NB4 (cell line): ENCODE measurements around the gene DCAF11.

Experiments
- MYC ChIP-seq: IDR thresholded peaks from 2 replicates; pipeline ENCODE4 v1.6.1; 2011; ENCODE audit warnings: low read depth, low read length
- POLR2A ChIP-seq: IDR thresholded peaks from 2 replicates; pipeline ENCODE4 v1.6.1; 2011; ENCODE audit warnings: mild to moderate bottlenecking; ENCODE audit not compliant: insufficient read length; ENCODE audit errors: extremely low read depth
- TF ChIP-seq, protein P1 (sequence below): IDR thresholded peaks from one replicate; pipeline ENCODE4 v1.5.1; 2012; ENCODE audit warnings: low read depth, low read length
- TF ChIP-seq, protein P2 (sequence below): IDR thresholded peaks from 2 replicates; pipeline ENCODE4 v1.6.1; 2011; ENCODE audit warnings: low read depth, low read length

GRCh38 chr14:24167469-24168114 lies 53.0 kb downstream of the DCAF11 start:
- TF ChIP-seq, protein P1, sequence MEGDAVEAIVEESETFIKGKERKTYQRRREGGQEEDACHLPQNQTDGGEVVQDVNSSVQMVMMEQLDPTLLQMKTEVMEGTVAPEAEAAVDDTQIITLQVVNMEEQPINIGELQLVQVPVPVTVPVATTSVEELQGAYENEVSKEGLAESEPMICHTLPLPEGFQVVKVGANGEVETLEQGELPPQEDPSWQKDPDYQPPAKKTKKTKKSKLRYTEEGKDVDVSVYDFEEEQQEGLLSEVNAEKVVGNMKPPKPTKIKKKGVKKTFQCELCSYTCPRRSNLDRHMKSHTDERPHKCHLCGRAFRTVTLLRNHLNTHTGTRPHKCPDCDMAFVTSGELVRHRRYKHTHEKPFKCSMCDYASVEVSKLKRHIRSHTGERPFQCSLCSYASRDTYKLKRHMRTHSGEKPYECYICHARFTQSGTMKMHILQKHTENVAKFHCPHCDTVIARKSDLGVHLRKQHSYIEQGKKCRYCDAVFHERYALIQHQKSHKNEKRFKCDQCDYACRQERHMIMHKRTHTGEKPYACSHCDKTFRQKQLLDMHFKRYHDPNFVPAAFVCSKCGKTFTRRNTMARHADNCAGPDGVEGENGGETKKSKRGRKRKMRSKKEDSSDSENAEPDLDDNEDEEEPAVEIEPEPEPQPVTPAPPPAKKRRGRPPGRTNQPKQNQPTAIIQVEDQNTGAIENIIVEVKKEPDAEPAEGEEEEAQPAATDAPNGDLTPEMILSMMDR = no peak
- TF ChIP-seq, protein P2, sequence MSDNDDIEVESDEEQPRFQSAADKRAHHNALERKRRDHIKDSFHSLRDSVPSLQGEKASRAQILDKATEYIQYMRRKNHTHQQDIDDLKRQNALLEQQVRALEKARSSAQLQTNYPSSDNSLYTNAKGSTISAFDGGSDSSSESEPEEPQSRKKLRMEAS = no peak
- TF ChIP-seq POLR2A = no peak
- TF ChIP-seq MYC = no peak
